Spinal cord (tissue), 10 donors: Measurements from ENCODE around the gene GVQW3. TPM values are rescaled to one million over a fixed set of nuclear protein-coding genes. Genes with fewer than 3 reads are reported as not detected.

Source experiments
- DNase-seq, 6 donors: peaks; one replicate each; pipeline versions ENCODE4 v3.0.0 to v3.0.0-alpha.2; 2013 to 2015; ENCODE audit warnings: low spot score in 6 of 6, low read depth in 4 of 6
- H3K27ac ChIP-seq: one replicate; pipeline ENCODE4 v1.5.1; 2013; ENCODE audit warnings: low read depth, low read length, control low read depth
- H3K27me3 ChIP-seq: one replicate; pipeline ENCODE4 v1.6.1; 2013; ENCODE audit warnings: low read length; ENCODE audit not compliant: control insufficient read depth, insufficient read depth
- H3K36me3 ChIP-seq: one replicate; pipeline ENCODE4 v1.6.1; 2013; ENCODE audit warnings: low read length; ENCODE audit not compliant: control insufficient read depth, insufficient read depth
- H3K4me1 ChIP-seq: one replicate; pipeline ENCODE4 v1.6.1; 2013; ENCODE audit warnings: low read length; ENCODE audit not compliant: control insufficient read depth, insufficient read depth
- H3K4me3 ChIP-seq: one replicate; pipeline ENCODE4 v1.5.1; 2013; ENCODE audit warnings: low read depth, low read length, control low read depth
- H3K9me3 ChIP-seq: one replicate; pipeline ENCODE4 v1.6.1; 2013; ENCODE audit warnings: low read length; ENCODE audit not compliant: control insufficient read depth, insufficient read depth
- WGBS: methylation state at CpG from one replicate; pipeline ENCODE4 v1.1.5; 2013; ENCODE audit warnings: missing lambda C conversion rate; ENCODE audit not compliant: insufficient coverage; 5-methylcytosine and 5-hydroxymethylcytosine counted together
- polyA plus RNA-seq, 2 donors: library from polyadenylated mRNA; unstranded; fragments of 120-200 nt; gene quantifications; one replicate each; pipeline ENCODE4 v1.2.1, GENCODE V29; 2013; ENCODE audit not compliant: insufficient read length in 2 of 2
- small RNA-seq: library from RNA; depleted of rRNA; stranded (forward); fragments of <200 nt; gene quantifications from one replicate; pipeline ENCODE3, GENCODE V24; 2014; ENCODE audit warnings: low replicate concordance
- total RNA-seq, 2 donors: library from RNA; depleted of rRNA in 1 of 2; stranded (reverse); fragments of 120-200 nt in 1 of 2; fragments of >200 nt in 1 of 2; gene quantifications; one replicate each; pipeline versions ENCODE4 v1.2.3 to v1.2.4, GENCODE V29; 2013 to 2014
- donor health status: healthy.

The GVQW3 gene
- total and polyA plus RNA-seq, 4 donors: 11.9 to 17.0 (median 12.8) TPM

- H3K4me1 ChIP-seq: no peaks in the 10 kb centered on the region
- H3K9me3 ChIP-seq: no peaks in the 10 kb centered on the region
- H3K27me3 ChIP-seq: no peaks in the 10 kb centered on the region
- H3K27ac ChIP-seq: no peak overlapping the region
- no CpG with 5 or more reads among the region's 2 CpGs for WGBS
- H3K4me3 ChIP-seq: no peak overlapping the region
- peaks cover 4% of the 10 kb centered on the region for H3K36me3 ChIP-seq
- no peak for DNase-seq
Measured at GRCh38 chr11:76456571-76456970, 75.4 kb downstream of the GVQW3 start.

Small RNAs within 50 kb of the gene (small RNA-seq; reads per million reads assigned to genes)
- gene RF00019: not detected

Other genes starting within 250 kb of the GVQW3 start
- 1 to 10 TPM; 1.9 to 6.0 TPM for gene WNT11, start 174.8 kb upstream of the GVQW3 start, total RNA-seq
- gene WNT11, start 174.8 kb upstream of the GVQW3 start, polyA plus RNA-seq: 1 to 10 TPM; 2.3 to 2.5 TPM
- 10 to 100 TPM; 66.1 to 68.4 TPM for gene THAP12, start 191 bp upstream of the GVQW3 start, total RNA-seq
- gene THAP12, start 191 bp upstream of the GVQW3 start, polyA plus RNA-seq: 10 to 100 TPM; 44.1 to 60.2 TPM
- gene EMSY, start 63.7 kb downstream of the GVQW3 start, total RNA-seq: 10 to 100 TPM; 24.6 to 31.8 TPM
- 10 to 100 TPM; 22.6 to 23.5 TPM for gene EMSY, start 63.7 kb downstream of the GVQW3 start, polyA plus RNA-seq